HG02763 (cell line): ENCODE measurements around the gene MALAT1.
A peak's percentile ranks its signal among the peaks of the same experiment; 100 is the strongest.

Source experiments
- ATAC-seq: cut with Tn5 transposase; IDR thresholded peaks from one replicate; pipeline ENCODE4 v1.9.1; 2021; ENCODE audit warnings: mild to moderate bottlenecking, moderate library complexity; ENCODE audit not compliant: unreplicated experiment

Gene MALAT1

DNA sequence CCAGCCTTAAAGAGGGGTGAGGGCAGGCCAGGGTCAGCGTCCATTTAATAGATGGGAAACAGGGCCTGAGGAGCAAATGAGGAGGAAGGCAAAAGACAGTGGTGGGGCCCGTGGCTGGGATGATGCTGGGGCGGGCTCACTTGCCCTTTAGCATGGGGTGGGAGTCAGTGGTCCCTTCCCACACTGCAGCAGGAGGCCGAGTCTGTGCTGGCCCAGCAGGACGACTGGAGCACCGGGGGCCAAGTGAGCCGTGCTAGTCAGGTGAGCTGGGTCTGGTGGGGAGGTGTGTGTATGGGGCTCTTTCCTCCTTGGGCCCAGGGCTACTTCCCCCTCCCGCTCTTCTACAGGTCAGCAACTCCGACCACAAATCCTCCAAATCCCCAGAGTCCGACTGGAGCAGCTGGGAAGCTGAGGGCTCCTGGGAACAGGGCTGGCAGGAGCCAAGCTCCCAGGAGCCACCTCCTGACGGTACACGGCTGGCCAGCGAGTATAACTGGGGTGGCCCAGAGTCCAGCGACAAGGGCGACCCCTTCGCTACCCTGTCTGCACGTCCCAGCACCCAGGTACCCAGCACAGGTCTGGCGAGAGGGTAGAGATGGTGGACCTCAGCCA lies 38.9 kb downstream of the MALAT1 start:
- no peak for ATAC-seq

DNA sequence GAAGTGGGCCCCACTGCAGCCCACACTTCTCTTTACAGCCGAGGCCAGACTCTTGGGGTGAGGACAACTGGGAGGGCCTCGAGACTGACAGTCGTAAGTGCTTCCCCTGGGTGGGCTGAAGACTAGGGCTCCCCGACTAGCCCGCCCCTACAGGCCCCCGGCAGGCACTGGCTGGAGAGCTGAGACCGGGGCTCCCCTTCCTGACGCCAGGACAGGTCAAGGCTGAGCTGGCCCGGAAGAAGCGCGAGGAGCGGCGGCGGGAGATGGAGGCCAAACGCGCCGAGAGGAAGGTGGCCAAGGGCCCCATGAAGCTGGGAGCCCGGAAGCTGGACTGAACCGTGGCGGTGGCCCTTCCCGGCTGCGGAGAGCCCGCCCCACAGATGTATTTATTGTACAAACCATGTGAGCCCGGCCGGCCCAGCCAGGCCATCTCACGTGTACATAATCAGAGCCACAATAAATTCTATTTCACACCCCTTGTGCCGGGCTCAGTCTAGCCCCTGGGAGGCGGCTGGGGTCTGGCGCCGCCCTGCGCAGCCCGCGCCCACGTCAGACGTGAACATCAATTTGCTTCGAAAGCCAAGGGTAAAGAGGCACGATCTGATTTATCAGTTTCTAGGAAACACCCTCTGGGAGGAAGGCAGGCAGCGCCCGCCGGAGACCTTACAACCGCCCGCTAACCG lies 39.5 kb downstream of the MALAT1 start:
- ATAC-seq: no peak

DNA sequence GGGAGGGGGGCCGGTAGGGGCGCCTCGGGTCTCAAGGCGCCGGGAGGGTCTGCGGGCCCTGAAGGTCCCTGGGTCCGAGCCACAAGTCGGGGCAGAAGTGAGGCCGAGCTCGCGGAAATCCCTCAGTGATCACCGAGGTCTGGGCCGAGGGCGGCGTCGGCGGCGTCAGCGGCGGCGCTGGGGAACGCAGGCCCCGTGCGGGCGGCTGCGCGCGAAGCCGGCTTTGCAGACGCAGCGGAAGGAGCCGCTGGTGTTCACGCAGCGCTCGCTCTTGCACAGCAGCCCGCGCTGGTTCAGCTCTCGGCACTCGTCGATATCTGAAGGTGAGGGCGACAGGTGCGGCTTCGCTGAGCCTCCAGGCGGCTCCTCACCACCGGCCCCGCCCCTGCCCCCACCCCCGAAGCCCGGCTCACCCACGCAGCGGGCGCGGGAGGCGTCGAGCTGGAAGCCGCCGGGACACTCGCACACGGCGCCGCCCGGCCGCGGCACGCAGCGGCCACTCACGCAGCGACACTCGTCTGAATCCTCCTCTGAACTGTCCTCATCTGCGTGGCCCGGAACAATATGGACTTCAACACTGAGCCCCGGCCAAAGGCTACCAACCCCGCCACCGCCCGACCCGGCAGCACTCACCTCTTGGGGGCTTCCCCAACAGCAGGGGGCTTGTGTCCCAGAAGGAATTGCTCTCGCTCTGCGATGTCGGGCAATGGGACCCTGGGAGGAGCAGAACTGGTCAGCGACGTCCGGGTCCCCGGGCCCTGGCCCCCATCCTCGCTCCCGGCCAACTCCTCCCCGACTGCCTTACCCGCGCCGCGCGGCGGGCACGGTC lies 40.3 kb downstream of the MALAT1 start:
- no peak for ATAC-seq

DNA sequence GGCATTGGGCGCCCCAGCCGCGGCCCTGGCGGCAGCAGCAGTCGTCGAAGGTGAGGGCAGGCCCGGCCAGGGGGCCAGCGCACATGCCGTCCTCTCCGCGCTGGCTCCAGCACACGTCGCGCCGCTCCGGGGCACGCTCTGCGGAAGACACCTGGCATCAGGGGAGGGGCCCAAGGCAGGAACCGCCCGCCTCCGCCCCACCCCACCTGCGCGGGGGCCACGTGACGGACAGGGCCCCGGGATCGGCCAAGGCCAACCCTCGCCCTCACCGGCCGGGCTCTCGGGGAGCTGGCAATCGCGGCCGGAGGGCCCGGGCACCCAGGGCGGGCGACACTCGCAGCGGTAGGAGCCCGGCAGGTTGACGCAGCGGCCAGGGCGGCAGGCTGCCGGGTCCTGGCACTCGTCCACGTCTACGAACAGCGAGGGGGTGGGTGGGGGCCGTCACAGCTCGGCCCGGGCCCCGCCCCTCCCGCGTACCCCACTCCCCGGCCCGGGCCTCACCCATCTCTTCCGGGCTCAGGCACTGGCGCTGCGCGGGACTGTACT lies 41.0 kb downstream of the MALAT1 start:
- peak; percentile 48 for ATAC-seq

DNA sequence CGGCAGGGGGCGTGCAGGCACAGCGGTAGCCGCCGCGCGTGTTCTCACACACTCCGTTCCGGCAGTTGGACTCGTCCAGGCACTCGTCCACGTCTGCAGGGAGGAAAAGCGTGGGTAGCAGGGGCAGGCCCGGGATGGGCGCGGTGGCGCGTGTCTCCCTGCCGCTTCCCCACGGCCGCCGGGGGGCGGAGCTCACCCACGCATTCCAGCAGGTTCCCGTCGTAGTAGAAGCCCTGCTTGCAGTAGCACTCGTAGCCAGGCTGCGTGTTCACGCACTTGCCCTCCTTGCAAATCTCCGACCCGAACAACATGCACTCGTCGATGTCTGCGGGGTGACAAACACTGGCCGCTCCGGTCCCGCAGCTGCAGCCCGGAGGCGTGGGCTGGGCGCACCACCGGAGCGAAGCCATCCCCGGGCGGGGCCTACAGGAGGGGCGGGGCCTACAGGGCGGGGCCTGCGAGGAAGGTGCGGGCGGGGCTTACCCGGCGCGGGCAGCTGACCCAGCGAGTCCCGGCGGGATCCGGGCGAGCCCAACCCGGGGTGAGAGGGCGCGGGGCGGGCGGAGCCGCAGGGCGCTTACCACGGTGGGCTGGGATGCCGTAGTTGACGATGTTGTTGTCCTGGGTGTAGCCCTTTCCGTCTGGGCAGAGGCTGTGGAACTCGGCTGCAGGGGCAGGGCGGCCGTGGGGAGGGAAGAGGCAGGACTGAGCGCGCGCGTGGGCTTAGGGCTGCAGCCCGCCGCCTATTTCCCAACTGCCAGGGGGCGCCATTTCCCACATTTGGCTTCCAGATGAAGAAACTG lies 41.6 kb downstream of the MALAT1 start:
- peak; percentile 62 for ATAC-seq

DNA sequence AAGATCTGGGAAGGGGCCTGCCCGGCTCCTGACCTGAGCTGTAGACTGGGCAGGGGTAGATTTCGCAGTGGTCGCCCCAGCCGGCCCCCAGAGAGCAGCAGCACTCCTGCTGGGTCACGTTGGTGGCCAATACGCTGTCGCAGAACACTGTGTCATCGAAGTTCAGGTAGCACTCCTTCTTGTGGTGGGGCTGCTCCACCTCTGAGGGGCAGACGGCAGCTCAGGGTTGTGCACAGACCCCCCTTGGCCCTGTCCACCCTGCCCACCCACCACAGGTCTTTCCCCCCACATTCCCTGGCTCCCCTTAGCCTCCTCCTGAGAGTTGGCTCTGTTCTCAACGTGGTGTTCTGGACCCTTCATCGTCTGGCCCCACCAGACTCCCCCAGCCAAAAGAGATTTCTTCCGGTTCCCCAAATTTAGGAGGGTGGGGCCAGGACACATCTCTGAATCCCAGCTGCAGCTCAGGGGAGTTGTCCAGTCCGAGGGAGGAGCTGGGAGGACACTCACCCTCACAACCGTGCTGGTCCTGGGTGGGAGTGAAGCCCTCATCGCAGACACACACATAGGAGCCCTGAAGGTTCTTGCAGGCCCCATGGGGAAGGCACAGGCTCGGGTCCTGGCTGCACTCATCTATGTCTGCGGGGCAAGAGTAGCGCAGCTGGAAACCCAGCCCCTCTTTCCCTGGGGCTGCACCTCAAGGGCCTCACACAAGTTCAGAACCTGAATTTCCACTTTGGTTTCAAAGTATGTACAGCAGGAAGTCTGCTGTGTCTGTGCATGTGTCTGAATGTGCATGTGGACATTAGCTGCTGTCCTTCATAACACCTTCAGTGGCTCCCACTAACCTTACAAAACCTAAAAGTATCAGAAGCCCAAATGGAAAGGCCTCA lies 42.5 kb downstream of the MALAT1 start:
- ATAC-seq: no peak

DNA sequence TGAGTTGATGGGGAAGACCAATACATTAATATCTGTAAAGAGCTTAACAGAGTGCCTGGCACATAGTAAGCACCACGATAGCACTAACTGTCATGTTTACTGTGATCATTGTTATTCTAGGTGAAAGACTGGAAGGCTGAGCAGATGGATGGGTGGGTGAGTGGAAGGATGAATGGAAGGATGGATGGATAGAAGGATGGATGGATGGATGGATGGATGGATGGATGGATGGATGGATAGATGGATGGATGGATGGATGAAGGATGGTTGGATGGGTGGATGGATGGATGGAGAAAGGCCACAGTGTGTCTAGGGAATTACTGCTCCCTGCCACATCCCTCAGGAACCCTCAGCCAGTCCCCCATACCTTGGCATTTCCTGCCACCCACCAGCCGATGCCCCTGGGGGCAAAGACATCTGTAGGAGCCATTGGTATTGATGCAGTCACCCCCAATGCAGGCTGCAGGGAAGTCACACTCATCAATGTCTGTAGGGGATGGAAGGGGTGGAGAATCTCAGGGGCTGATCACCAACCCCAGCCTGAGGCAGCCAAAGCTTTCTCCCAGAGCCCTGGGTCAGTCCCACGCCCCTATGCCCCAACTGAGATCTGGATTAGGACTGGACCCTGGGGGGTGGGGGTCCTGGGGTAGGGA lies 44.0 kb downstream of the MALAT1 start:
- no peak for ATAC-seq

DNA sequence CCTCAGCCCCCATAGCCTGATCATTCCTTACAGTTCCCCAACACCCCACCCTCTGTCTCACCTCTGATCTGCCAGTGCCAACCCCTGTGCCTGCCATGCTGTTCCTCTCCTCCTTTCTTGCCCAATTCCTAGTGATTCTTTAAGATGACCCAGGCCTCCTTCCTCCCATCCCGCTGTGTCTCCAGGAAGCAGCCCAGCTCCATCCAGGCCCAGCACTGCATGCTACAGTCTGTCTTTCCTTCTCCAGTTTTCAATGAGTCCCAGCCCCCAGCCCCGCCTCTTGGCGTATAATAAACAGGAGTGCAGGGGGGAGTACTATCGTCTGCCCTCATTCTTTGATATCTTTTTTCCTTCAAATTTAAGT lies 47.0 kb downstream of the MALAT1 start:
- no peak for ATAC-seq

DNA sequence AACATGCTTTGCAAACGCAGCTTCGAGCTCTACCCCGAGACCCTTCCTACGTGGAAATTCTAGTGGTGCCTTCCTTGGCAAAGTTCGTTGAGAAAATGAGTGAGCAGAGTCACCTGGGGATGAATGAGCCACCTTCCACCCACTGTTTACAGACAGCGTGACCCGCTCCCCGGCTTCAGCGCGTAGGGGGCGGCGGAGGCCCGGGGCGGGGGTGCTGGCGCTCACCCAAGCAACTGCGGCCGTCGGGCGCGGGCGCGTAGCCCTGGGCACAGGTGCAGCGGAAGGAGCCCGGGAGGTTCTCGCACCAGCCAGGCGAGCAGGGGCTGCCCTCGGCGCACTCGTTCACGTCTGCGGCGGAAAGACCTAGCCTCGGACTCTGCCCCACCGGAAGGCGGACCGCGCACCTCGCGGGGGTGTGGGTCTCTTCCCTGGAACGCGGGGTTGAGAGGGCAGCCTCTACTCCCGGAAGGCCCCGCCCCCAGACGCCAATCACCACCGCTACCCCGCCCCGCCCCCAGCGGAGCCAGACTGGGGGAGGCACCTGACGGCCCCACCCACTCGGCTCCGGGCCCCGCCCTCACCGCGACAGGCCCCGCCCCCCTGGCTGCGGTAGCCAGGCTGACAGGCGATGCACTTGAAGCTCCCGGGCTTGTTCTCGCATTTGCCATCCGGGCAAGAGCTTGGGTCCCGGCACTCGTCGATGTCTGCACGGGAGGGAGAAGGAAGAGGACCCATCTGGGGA lies 47.5 kb downstream of the MALAT1 start:
- peak; percentile 69 for ATAC-seq

DNA sequence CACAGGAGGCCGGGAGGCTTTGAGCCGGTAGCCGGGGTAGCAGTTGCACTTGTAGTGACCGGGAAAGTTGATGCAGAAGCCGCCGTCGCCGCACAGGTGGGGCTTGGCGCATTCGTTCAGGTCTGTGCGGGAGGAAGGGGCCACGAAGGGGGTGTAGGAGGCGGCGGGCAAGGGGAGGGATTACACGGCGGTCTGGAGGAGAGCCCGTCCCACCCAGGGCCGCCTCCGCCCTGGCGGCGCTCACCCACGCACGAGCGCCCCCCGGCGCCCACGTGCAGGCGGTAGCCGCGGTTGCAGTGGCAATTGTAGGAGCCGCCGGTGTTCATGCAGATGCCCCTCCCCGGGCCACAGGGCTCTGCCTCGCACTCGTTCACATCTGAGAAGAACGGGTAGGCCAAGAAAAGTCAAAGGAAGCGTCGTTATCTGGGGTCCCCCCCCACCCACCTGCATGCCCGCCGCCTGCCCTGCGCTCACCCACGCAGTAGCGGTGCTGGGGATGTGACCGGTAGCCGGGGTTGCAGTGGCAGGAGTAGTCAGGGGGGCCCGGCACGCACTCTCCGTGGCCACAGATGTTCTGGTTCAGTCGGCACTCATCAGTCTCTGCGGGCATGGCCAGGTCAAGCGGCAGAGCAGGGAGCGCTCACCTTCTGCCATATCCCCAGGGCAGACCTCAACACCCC lies 48.7 kb downstream of the MALAT1 start:
- ATAC-seq: no peak

DNA sequence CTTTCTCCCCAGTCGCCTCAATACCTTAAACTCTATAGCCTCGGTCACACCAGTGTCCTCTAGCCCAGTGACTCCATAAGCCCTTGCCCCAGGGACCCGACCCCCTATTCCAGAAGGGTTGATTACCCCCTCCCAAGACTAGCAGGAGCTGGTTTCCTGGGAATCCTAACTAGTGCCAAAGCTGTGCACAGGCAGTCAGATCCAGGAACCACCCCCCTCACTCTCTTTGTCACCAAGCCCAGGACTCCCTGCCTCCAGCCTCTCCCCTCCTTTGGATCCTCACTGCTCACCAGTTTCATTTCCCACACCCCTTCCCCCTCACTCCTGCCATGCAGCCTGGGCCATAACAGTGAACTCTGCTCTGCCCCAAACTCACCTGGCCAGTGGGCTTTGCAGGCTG lies 49.5 kb downstream of the MALAT1 start:
- no peak for ATAC-seq

DNA sequence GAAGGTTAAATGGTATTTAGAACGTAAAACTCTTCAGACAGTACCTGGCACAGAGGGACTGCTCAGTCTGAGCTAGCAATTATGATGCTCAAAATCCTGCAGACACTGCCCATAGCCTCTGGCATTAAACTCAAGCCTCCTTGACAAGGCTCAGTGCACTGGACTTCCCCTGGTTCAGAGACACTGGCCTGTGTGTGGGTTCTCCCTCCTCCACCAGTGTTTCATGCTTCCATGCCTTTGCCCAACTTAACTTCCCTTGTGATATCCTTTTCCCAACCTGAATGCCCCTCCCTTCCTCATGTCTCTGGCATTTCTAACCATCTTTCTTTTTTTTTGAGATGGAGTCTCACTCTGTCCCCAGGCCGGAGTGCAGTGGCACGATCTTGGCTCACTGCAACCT lies 50.3 kb downstream of the MALAT1 start:
- ATAC-seq: no peak

DNA sequence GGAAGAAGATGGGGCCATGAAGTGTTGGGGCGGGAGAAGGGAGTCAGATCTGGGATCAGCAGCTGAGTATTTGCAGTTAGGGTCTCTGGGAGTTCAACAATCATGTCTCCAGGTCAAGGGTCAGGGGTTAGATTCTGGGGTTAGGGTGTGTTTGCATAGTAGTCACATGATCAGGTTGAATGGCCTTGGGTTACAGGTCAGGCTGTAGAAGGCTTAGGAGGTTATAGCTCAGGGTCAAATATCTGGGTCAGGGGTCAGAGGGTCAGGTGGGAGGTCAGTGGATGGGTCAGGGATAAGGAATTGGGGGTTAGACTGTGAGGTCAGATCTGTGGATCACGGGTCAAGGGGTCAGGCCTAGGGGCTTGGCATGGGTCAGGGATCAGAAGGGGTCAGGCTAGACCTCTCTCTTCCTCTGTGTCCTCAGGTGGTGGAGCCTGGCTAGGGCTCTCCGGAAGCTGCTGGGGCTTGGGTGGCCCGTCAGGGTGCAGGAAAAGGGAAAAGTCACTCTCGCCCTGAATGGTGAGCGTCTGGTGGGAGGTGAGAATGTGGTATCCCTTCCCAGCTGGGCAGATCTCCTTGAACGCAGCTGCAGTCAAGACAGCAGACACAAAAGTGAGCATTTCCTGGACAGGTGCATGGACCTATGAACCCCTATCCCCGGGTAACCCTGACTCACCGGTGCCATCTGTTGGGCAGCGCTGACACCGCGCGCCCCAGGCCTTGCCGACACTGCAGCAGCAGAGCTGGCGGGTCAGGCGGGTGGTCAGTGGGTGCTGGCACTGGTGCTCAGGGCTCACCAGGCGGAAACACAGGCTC lies 52.9 kb downstream of the MALAT1 start:
- ATAC-seq: no peak

DNA sequence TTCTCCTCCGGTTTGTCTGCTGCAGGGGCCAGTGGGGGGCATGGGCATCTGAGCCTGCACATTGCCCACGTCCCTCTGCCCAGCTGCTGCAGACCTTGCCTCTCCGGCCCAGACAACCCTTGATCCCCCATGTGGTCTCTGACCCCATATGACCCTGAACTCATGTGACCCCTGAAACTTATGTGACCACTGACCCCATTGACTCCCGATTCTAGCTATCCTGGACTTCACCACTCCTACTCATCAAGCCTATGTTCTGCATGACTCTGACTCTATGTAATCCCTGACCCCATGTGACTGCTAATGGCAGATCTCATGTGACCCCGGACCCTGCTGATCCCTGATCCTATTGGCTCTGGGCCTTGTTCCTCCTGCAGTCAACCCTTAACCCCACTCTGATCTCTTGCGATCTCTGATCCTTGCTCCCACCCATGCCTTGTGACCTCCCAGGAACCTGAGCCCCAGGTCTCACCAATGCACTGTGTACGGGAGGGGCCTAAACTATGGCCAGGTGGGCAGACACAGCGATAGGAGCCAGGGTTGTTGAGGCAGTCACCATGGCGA lies 53.6 kb downstream of the MALAT1 start:
- no peak for ATAC-seq

DNA sequence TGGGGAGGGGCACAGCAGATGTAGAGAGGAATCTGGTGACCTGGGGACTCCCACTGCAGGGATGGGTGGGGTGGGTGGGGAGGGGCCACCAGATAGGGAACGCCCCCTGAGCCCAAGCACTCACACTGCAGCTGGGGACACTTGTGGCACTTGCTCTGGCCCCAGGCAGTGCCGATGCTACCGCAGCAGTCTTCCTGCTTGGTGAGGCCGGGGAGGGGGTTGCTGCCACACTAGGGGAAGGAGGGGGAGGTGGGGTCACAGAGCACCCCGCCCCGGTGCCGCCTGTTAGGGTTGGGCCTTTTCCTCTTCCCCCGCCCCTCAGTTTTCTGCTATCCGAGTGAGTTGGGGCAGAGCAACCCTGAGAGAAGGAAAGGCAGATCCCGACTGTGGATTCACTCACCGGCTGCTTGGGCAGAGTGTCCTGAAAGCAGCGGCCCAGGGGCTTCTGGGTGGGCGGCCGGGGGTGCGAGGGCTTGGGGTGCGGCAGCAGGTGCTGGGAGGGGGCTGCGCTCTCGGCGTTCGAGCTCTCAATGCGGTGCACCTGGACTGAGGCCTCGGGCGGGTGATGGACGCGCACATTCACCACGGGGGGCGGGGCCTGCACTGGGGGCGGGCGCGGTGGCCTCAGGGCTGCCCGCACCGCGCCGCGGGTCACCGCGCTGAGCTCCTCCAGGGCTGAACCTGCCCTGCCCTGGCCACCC lies 54.6 kb downstream of the MALAT1 start:
- no peak for ATAC-seq

DNA sequence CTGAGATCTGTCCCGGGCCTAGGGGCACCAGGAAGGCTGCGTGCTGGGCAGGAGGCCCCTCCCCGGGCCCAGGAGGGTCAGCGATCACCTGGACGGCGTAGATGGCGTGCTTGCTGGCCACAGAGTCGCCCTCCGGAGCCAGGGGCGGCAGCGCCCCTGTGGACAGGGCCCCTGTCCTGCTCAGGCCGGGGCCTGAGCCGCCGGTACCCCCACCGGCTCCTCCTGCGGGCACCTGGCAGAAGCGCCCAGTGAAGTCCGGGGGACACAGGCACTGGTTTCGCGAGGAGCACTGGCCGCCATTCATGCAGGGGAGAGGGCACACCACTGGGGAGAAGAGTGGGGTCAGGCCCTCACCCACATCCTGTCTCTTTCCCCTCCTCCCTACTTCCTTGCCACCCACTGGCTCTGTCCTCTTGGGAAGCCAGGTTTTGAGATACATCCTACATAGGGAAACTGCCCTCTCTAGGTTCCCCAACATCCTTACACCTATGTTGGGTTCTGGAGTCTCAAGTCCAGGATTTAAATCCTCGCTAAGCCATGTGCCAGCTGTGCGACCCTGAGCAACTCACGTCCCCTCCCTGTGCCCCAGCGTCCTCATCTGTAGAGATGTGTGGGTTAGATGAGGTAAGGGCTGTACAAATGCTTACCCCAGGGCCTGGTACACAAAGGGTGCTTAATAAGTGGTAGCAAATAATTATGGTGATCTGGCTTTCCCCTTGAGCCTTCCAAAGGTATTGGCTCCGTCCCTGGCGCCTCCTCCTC lies 55.4 kb downstream of the MALAT1 start:
- no peak for ATAC-seq
